Adrenal gland (tissue), 5 donors: ENCODE data around the gene GRN.

Source experiments
- CTCF ChIP-seq, 6 experiments: fragments of 450-650 bp in 4 of 6; fragments of 200-600 bp in 2 of 6; sonication (generic) in 1 of 6; IDR thresholded peaks; 1 replicate in 5 of 6; 2 replicates in 1 of 6; pipeline versions ENCODE4 v1.5.1 to v1.8.0; 2016 to 2021; ENCODE audit warnings: antibody characterized with exemption in 6 of 6, mild to moderate bottlenecking in 2 of 6, moderate library complexity in 1 of 6
- POLR2A ChIP-seq, 2 donors: fragments of 450-650 bp; IDR thresholded peaks; one replicate each; pipeline ENCODE4 v1.6.1; 2017; ENCODE audit warnings: antibody characterized with exemption in 2 of 2, mild to moderate bottlenecking in 2 of 2, moderate library complexity in 1 of 2
- donor health status: DM: no; HTN: no; CAD: no.

- TF ChIP-seq CTCF (IDR thresholded peaks at IDR 0.05) (no peak), POLR2A (IDR thresholded peaks at IDR 0.05) (no peak)
Measured at GRCh38 chr17:44349553-44350070, 4.5 kb downstream of the GRN start.
